ENCODE results near the gene KLLN. TPM values are rescaled to one million over a fixed set of nuclear protein-coding genes. Genes with fewer than 3 reads are reported as not detected.

KLLN gene
- total and polyA plus RNA-seq, 2 of the 8 experiments (the other 6 are each of a cell fraction or from before 2014, with no cell fraction given), result 0.24 to 0.73 TPM

DNA sequence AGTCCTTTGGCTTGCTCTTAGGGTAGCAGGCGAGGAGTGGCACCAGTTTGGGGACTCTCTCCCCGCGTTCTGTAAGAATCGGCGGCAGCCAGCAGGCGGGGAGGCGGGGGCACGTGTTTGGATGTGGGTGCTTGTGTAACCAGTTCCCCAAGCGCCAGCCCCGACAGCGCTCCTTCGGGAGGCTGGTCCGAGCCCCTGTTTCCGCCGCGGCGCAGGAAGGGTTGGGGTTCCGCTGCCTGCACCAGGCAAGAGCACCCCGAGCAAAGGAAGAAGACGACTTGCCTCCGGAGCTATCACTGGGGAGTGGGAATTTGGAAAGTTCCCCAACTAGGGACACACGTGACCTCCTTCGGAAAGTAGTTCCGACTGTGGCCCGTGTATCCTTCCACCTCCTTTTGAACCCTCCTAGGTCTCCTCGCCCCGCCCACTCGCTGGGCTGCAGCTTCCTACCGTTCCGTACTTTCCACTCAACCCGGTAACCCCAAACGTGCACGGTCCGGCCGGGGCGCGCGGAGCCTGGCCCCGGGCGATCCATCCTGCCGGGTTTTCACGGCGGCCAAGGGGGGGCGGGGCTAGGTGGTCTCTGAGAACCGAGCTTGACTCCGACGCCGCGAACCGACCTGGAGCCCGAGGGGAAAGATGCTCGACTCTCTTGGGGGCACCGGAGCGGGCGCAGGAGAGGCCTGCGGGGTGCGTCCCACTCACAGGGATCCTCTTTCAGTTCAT, 1.2 kb downstream of the KLLN start (continued):
- TF ChIP-seq RBBP5 (IDR thresholded peaks at IDR 0.05; ENCODE audit: borderline replicate concordance, low read depth, low read length) (no peak), EP300 (IDR thresholded peaks at IDR 0.05; ENCODE audit: borderline replicate concordance in 1 of 2, low read depth in 2 of 2, low read length in 2 of 2) (peak in 1 of 2 experiments; percentile 88; a peak in 1 of 3 replicates), SIRT6 (IDR thresholded peaks at IDR 0.05; ENCODE audit: low read length) (no peak), RNF2 (IDR thresholded peaks at IDR 0.05; ENCODE audit: borderline replicate concordance, low read depth, low read length, missing control alignments, poor library complexity, severe bottlenecking) (no peak), BCL11A (IDR thresholded peaks at IDR 0.05; ENCODE audit: low read depth in 2 of 2, low read length in 2 of 2) (no peak), GTF2F1 (IDR thresholded peaks at IDR 0.05; ENCODE audit: borderline replicate concordance, low read depth, low read length) (peak; percentile 76; the same call in 1 of the 2 replicates), HDAC2 (IDR thresholded peaks at IDR 0.05; ENCODE audit: borderline replicate concordance in 1 of 2, low read depth in 2 of 2, low read length in 2 of 2) (peak in 1 of 2 experiments; percentile 21; a peak in 1 of 4 replicates), CEBPB (IDR thresholded peaks at IDR 0.05; ENCODE audit: low read depth, low read length) (no peak), RAD21 (IDR thresholded peaks at IDR 0.05 in 1 of 2, conservative IDR thresholded peaks at IDR 0.05 in 1 of 2; ENCODE audit: low read depth in 2 of 2, low read length in 2 of 2) (peak; percentile 30 to 36; a peak in 3 of 4 replicates), BRCA1 (IDR thresholded peaks at IDR 0.05; ENCODE audit: low read depth, low read length) (no peak; the same call in 1 of the 2 replicates), TBP (IDR thresholded peaks at IDR 0.05; ENCODE audit: low read depth, low read length) (peak; percentile 96), CBX8 (IDR thresholded peaks at IDR 0.05; ENCODE audit: borderline replicate concordance, low read depth, low read length) (no peak), HDAC6 (IDR thresholded peaks at IDR 0.05; ENCODE audit: low read depth, low read length) (no peak), POLR2AphosphoS5 (IDR thresholded peaks at IDR 0.05; ENCODE audit: low read depth, low read length) (peak; percentile 75; the same call in 1 of the 2 replicates), EGR1 (IDR thresholded peaks at IDR 0.05; ENCODE audit: borderline replicate concordance, low read depth, low read length) (peak; percentile 91), EZH2 (IDR thresholded peaks at IDR 0.05; ENCODE audit: low read depth, low read length, severe bottlenecking) (no peak), CREB1 (IDR thresholded peaks at IDR 0.05) (peak; percentile 75), CBX5 (IDR thresholded peaks at IDR 0.05; ENCODE audit: low read depth, low read length) (no peak), TAF1 (IDR thresholded peaks at IDR 0.05; ENCODE audit: low read depth, low read length) (peak; percentile 96), TAF7 (optimal IDR thresholded peaks at IDR 0.05; ENCODE audit: borderline replicate concordance, low read depth, low read length) (peak; percentile 78), SAP30 (IDR thresholded peaks at IDR 0.05; ENCODE audit: insufficient read depth, insufficient replicate concordance, low read length) (no peak)
- TF ChIP-seq, protein P1, sequence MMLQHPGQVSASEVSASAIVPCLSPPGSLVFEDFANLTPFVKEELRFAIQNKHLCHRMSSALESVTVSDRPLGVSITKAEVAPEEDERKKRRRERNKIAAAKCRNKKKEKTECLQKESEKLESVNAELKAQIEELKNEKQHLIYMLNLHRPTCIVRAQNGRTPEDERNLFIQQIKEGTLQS (IDR thresholded peaks at IDR 0.05; ENCODE audit: insufficient read depth, low read depth, low read length), result peak; percentile 39; the same call in 1 of the 2 replicates
